AG04449 (cell line): Measurements from ENCODE around the gene DYRK1A.

Experiments
- CTCF ChIA-PET: fragments of 350-600 bp; formaldehyde crosslinking; extraction: SDS; loops from one replicate; lab custom pipeline; 2021; ENCODE audit warnings: antibody characterized with exemption; lab: Yijun Ruan, JAX
- POLR2A ChIA-PET: fragments of 400-600, 350-600 bp; formaldehyde crosslinking; extraction: SDS; loops from one replicate; lab custom pipeline; 2020; ENCODE audit warnings: antibody characterized with exemption, inconsistent platforms; lab: Yijun Ruan, JAX
- DNase-seq: peaks from one replicate; pipeline ENCODE4 v3.0.0-alpha.2; 2010; ENCODE audit warnings: low read depth, low spot score
- H3K4me3 ChIP-seq: 2 replicates; pipeline ENCODE4 v1.5.1; 2011; ENCODE audit warnings: low read depth, mild to moderate bottlenecking, control low read depth, low read length
- CTCF ChIP-seq: IDR thresholded peaks from one replicate; pipeline ENCODE4 v1.5.1; 2011; ENCODE audit warnings: mild to moderate bottlenecking, moderate library complexity, low read length, control low read depth, inconsistent platforms; ENCODE audit not compliant: insufficient read depth; ENCODE audit errors: missing control alignments

DYRK1A gene

GRCh38 chr21:37568415-37568814, 201.8 kb downstream of the DYRK1A start:
- POLR2A ChIA-PET = no interaction called here
- TF ChIP-seq CTCF = no peak
- DNase-seq = no peak
- CTCF ChIA-PET = interaction anchor here (1.2 kb wide), 1 partner anchor 14 kb away, joined by 4 read pairs; no protein-coding TSS in a partner anchor
- no peak overlapping the region for H3K4me3 ChIP-seq

- POLR2A ChIA-PET = no interaction called here
- no peak for DNase-seq
- CTCF ChIA-PET = interaction anchor here (2.6 kb wide), 1 partner anchor 15 kb away, joined by 10 read pairs; no protein-coding TSS in a partner anchor
- TF ChIP-seq CTCF = no peak
- no peak overlapping the region for H3K4me3 ChIP-seq
Observed at GRCh38 chr21:37568916-37569315, 202.3 kb downstream of the DYRK1A start.

GRCh38 chr21:37571442-37571841, 204.9 kb downstream of the DYRK1A start:
- POLR2A ChIA-PET = no interaction called here
- CTCF ChIA-PET = interaction anchor here (0.6 to 2.6 kb wide), 2 partner anchors 12 to 266 kb away, joined by 3 to 10 read pairs; no protein-coding TSS in a partner anchor
- DNase-seq = no peak

GRCh38 chr21:37574316-37574715, 207.7 kb downstream of the DYRK1A start:
- ChIA-PET CTCF (interaction anchor here (0.6 to 2.0 kb wide), 3 partner anchors 9 to 101 kb away, joined by 3 to 5 read pairs (median 3); no protein-coding TSS in a partner anchor), POLR2A (no interaction called here)
- H3K4me3 ChIP-seq = no peak overlapping the region
- TF ChIP-seq CTCF = no peak
- DNase-seq = no peak

More at GRCh38 chr21:37571442-37571841, 204.9 kb downstream of the DYRK1A start:
- no peak for TF ChIP-seq CTCF
- H3K4me3 ChIP-seq = no peak overlapping the region

- no peak for TF ChIP-seq CTCF
- H3K4me3 ChIP-seq = no peak overlapping the region
- POLR2A ChIA-PET = no interaction called here
- CTCF ChIA-PET = interaction anchor here (0.6 to 2.0 kb wide), 4 partner anchors 8 to 100 kb away, joined by 3 to 5 read pairs (median 4); no protein-coding TSS in a partner anchor
- DNase-seq = no peak
Observed at GRCh38 chr21:37574751-37575150, 208.2 kb downstream of the DYRK1A start.

GRCh38 chr21:37575580-37575979, 209.0 kb downstream of the DYRK1A start:
- ChIA-PET CTCF (interaction anchor here (0.8 to 2.0 kb wide), 5 partner anchors 8 to 99 kb away, joined by 3 to 5 read pairs (median 4); no protein-coding TSS in a partner anchor), POLR2A (no interaction called here)
- no peak for DNase-seq
- H3K4me3 ChIP-seq = no peak overlapping the region
- TF ChIP-seq CTCF = no peak
